Suppressor macrophage (primary cell): ENCODE measurements around the gene ZCRB1.

Experiments
- DNase-seq, 4 experiments: peaks; one replicate each; pipeline ENCODE4 v3.0.0-alpha.2; 2020 to 2022

The ZCRB1 gene

GRCh38 chr12:42327227-42327590 lies 1.3 kb upstream of the ZCRB1 start:
- no peak for DNase-seq

GRCh38 chr12:42326541-42327226 lies 790 bp upstream of the ZCRB1 start:
- DNase-seq = peak; percentile 13 to 43 (median 30)

GRCh38 chr12:42325326-42325652 lies 605 bp downstream of the ZCRB1 start:
- no peak for DNase-seq

- DNase-seq = no peak
Observed at GRCh38 chr12:42323856-42324255, 2.0 kb downstream of the ZCRB1 start.

- no peak for DNase-seq
Observed at GRCh38 chr12:42322567-42322966, 3.3 kb downstream of the ZCRB1 start.

- no peak for DNase-seq
Observed at GRCh38 chr12:42320796-42321195, 5.1 kb downstream of the ZCRB1 start.

GRCh38 chr12:42315108-42315507 lies 10.8 kb downstream of the ZCRB1 start:
- no peak for DNase-seq

- no peak for DNase-seq
Observed at GRCh38 chr12:42309996-42310395, 15.9 kb downstream of the ZCRB1 start.

- DNase-seq = no peak
Observed at GRCh38 chr12:42308390-42308789, 17.5 kb downstream of the ZCRB1 start.

- DNase-seq = no peak
Observed at GRCh38 chr12:42306297-42306696, 19.6 kb downstream of the ZCRB1 start.

- peak in 1 of 4 experiments; percentile 6 for DNase-seq
Observed at GRCh38 chr12:42299392-42300308, 26.2 kb downstream of the ZCRB1 start.

GRCh38 chr12:42298887-42299286 lies 27.0 kb downstream of the ZCRB1 start:
- no peak for DNase-seq

GRCh38 chr12:42296503-42297109 lies 29.3 kb downstream of the ZCRB1 start:
- peak; percentile 16 to 49 (median 42) for DNase-seq

- DNase-seq = no peak
Observed at GRCh38 chr12:42291680-42292079, 34.2 kb downstream of the ZCRB1 start.

GRCh38 chr12:42288544-42288943 lies 37.4 kb downstream of the ZCRB1 start:
- no peak for DNase-seq

GRCh38 chr12:42286741-42287140 lies 39.2 kb downstream of the ZCRB1 start:
- no peak for DNase-seq

- no peak for DNase-seq
Observed at GRCh38 chr12:42285431-42285830, 40.5 kb downstream of the ZCRB1 start.

- no peak for DNase-seq
Observed at GRCh38 chr12:42284876-42285275, 41.0 kb downstream of the ZCRB1 start.

- DNase-seq = peak; percentile 7 to 65 (median 33)
Observed at GRCh38 chr12:42284157-42284556, 41.7 kb downstream of the ZCRB1 start.

GRCh38 chr12:42283739-42284138 lies 42.2 kb downstream of the ZCRB1 start:
- peak; percentile 6 to 53 (median 26) for DNase-seq

GRCh38 chr12:42282294-42282693 lies 43.6 kb downstream of the ZCRB1 start:
- DNase-seq = no peak

- DNase-seq = no peak
Observed at GRCh38 chr12:42281844-42282243, 44.0 kb downstream of the ZCRB1 start.

- DNase-seq = no peak
Observed at GRCh38 chr12:42281278-42281677, 44.6 kb downstream of the ZCRB1 start.

GRCh38 chr12:42278128-42278510 lies 47.8 kb downstream of the ZCRB1 start:
- no peak for DNase-seq
